ENCODE results near the gene TANGO2. TPM values are rescaled to one million over a fixed set of nuclear protein-coding genes. Genes with fewer than 3 reads are reported as not detected.

TANGO2 gene
- total and polyA plus RNA-seq, 2 donors (not counting 1 experiment from before 2014, with no cell fraction given), result 75.5 to 75.6 TPM

DNA sequence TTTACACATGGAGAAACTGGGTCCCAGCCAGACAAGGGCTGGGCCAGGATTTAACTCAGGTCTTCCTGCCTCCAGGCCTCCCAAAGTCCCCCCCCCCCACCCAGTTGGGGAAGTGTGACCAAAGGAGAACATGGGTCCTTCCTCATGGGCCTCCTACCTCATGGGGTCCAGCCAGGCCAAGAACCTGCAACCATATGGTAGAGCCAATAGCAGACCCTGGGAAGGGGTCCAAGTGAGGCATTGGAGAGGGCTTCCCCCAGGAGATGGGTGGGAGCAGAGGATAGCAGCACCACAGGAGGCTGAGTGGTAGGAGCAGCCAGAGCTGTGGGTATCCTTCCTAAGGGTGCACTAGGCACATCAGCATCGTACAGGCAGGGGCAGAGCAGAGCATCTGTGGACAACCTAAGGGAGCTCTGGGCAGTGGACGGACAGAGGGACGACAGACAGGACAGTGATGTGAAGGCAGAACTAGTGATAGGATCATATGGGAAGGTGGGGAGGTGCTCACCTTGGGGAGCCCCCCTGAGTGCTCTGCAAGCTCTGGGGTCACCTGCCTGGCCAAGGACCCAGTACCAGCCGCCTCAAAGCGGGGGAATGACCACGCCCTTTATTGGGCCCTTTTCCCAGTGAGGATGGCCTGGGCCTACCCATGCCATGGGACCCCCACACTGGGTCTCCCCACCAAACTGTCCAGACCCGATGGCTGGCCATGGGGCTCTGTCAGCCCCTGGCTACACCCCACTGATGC lies 8.7 kb upstream of the TANGO2 start:
- peaks cover 5% of the 10 kb centered on the region for H3K79me2 ChIP-seq (ENCODE audit: control insufficient read depth, insufficient read depth, low read length)
- POLR2A ChIA-PET, result no interaction called here

More for the DNA sequence above, 8.7 kb upstream of the TANGO2 start:
- Mint-ChIP-seq H3K27me3 (no peaks in the 10 kb centered on the region), H3K27ac (no peak overlapping the region), H3K4me1 (peaks cover 10% of the 10 kb centered on the region), H3K4me3 (no peak overlapping the region), H3K9me3 (ENCODE audit: insufficient read depth) (no peaks in the 10 kb centered on the region)
- Histone ChIP-seq H2AFZ (ENCODE audit: insufficient read depth, low read depth, low read length, poor library complexity, severe bottlenecking) (no peak overlapping the region), H3K4me2 (replicated peaks; ENCODE audit: low read depth, low read length, poor library complexity, severe bottlenecking) (no peak overlapping the region), H3K4me3 (ENCODE audit: control extremely low read depth in 1 of 5, extremely low read depth in 1 of 5, insufficient read depth in 1 of 5, low read depth in 2 of 5, low read length in 4 of 5) (no peak overlapping the region), H4K20me1 (ENCODE audit: control insufficient read depth, insufficient read depth, low read length, poor library complexity, severe bottlenecking) (no peaks in the 10 kb centered on the region), H3K9me3 (ENCODE audit: control extremely low read depth in 1 of 3, control insufficient read depth in 2 of 3, insufficient read depth in 1 of 3, low read length in 2 of 3) (no peaks in the 10 kb centered on the region), H3K27ac (ENCODE audit: low read length in 2 of 2) (no peak overlapping the region), H3K27me3 (replicated peaks in 1 of 4; ENCODE audit: control extremely low read depth in 1 of 4, control insufficient read depth in 3 of 4, insufficient read depth in 4 of 4, low read length in 3 of 4) (peaks cover 0 to 9% (median 0%) of the 10 kb centered on the region in 4 experiments), H3K4me1 (ENCODE audit: control insufficient read depth in 2 of 2, insufficient read depth in 2 of 2, low read length in 2 of 2) (peaks cover 1 to 3% of the 10 kb centered on the region in 2 donors), H3K9ac (ENCODE audit: low read length) (no peak overlapping the region), H3K36me3 (replicated peaks in 1 of 2; ENCODE audit: control extremely low read depth in 1 of 2, control insufficient read depth in 1 of 2, extremely low read depth in 1 of 2, insufficient read depth in 2 of 2, low read length in 1 of 2) (no peaks in the 10 kb centered on the region)
- no peak for TF ChIP-seq EZH2 (IDR thresholded peaks at IDR 0.05; ENCODE audit: borderline replicate concordance, insufficient read depth, low read depth, low read length, poor library complexity, severe bottlenecking)
- no peak for TF ChIP-seq CTCF (IDR thresholded peaks at IDR 0.05)
- no peak for DNase-seq
- CTCF ChIA-PET, result interaction anchor here (0.7 to 4.8 kb wide), 6 partner anchors 20 to 282 kb away, joined by 3 to 65 read pairs (median 6); no protein-coding TSS in a partner anchor
- ATAC-seq (ENCODE audit: low read depth), result no peak
- 97% methylated on average over 7 of the region's 7 CpGs for WGBS (ENCODE audit: insufficient coverage)
- intact Hi-C loops (cut with micrococcal nuclease), result no loop called here

Measured in B cell (primary cell).